Measurements from ENCODE around the gene ACSL5. TPM values are rescaled to one million over a fixed set of nuclear protein-coding genes. Genes with fewer than 3 reads are reported as not detected.

The ACSL5 gene
- 0.08 to 0.23 TPM (median 0.12 TPM) in 5 replicates for total RNA-seq (2022; extraction: Qiagen RNA extraction)

GRCh38 chr10:112373912-112374338 is at the start of gene ACSL5:
TSS of gene ACSL5 (plus strand) at chr10:112374116. CDS start at chr10:112394947, 20,831 bp downstream.

GRCh38 chr10:112446855-112447619 is 73.1 kb downstream of the ACSL5 start, which contains the start of the genes VTI1A and ZDHHC6:
TSS of gene VTI1A (plus strand) at chr10:112447215. CDS start at chr10:112447374, 159 bp downstream.
TSS of gene ZDHHC6 (minus strand) at chr10:112446914. CDS start at chr10:112445436, 1,478 bp downstream.

Other genes with a start within 250 kb of the ACSL5 start
- 5.7 to 7.7 TPM (median 6.5 TPM) in 5 replicates for gene GPAM, start 190.4 kb upstream of the ACSL5 start, total RNA-seq (2022; extraction: Qiagen RNA extraction)
- gene TECTB, start 90.7 kb upstream of the ACSL5 start, total RNA-seq (2022; extraction: Qiagen RNA extraction) = not detected in 5 replicates
- 28.2 to 35.7 TPM (median 29.4 TPM) in 5 replicates for gene ZDHHC6, start 72.8 kb downstream of the ACSL5 start, total RNA-seq (2022; extraction: Qiagen RNA extraction)
- gene VTI1A, start 73.1 kb downstream of the ACSL5 start, total RNA-seq (2022; extraction: Qiagen RNA extraction) = 10.6 to 15.5 TPM (median 13.0 TPM) in 5 replicates

Measured in A549 treated with CORT108297 at 1 μM for 4 hours (cell line).